Kidney (tissue), 14 donors: ENCODE results near the gene FOXC2. TPM values are rescaled to one million over a fixed set of nuclear protein-coding genes. Genes with fewer than 3 reads are reported as not detected.

Source experiments
- DNase-seq, 5 donors: peaks; one replicate each; pipeline ENCODE4 v3.0.0-alpha.2; 2013 to 2020
- FAIRE-seq: peaks from 2 replicates; lab custom pipeline; 2012; peaks lifted over from hg19 to GRCh38; lab: Jason Lieb, UNC
- H3K27ac ChIP-seq, 2 donors: one replicate each; pipeline ENCODE4 v1.7.0; 2013; ENCODE audit warnings: low read depth in 2 of 2, low read length in 2 of 2, inconsistent platforms in 1 of 2
- H3K27me3 ChIP-seq: one replicate; pipeline ENCODE4 v1.7.1; 2013; ENCODE audit warnings: low read length, inconsistent platforms; ENCODE audit not compliant: control insufficient read depth, insufficient read depth
- H3K36me3 ChIP-seq, 3 donors: one replicate each; pipeline versions ENCODE4 v1.7.0 to v1.7.1; 2013; ENCODE audit warnings: low read length in 3 of 3, control low read depth in 1 of 3, inconsistent platforms in 1 of 3; ENCODE audit not compliant: insufficient read depth in 3 of 3, control insufficient read depth in 2 of 3
- H3K4me1 ChIP-seq, 3 donors: one replicate each; pipeline versions ENCODE4 v1.7.0 to v1.7.1; 2013; ENCODE audit warnings: low read length in 3 of 3, inconsistent platforms in 1 of 3, low read depth in 1 of 3; ENCODE audit not compliant: control insufficient read depth in 2 of 3, insufficient read depth in 2 of 3
- H3K4me3 ChIP-seq, 3 donors: one replicate each; pipeline versions ENCODE4 v1.7.0 to v1.8.1; 2013; ENCODE audit warnings: low read length in 3 of 3, control low read depth in 1 of 3, inconsistent platforms in 1 of 3
- H3K9ac ChIP-seq, 3 donors: one replicate each; pipeline versions ENCODE4 v1.7.0 to v1.7.1; 2013; ENCODE audit warnings: low read length in 3 of 3, control low read depth in 1 of 3, inconsistent platforms in 1 of 3
- H3K9me3 ChIP-seq, 3 donors: one replicate each; pipeline versions ENCODE4 v1.7.0 to v1.7.1; 2013; ENCODE audit warnings: low read length in 3 of 3, control low read depth in 1 of 3, inconsistent platforms in 1 of 3; ENCODE audit not compliant: control insufficient read depth in 2 of 3, insufficient read depth in 1 of 3
- CTCF ChIP-seq: IDR thresholded peaks from 3 replicates; pipeline ENCODE4 v1.5.1; 2012; ENCODE audit warnings: mild to moderate bottlenecking, moderate library complexity, borderline replicate concordance; ENCODE audit not compliant: insufficient read depth; ENCODE audit errors: extremely low read depth
- intact Hi-C: fragments of 100-400 bp; cut with DNase I; formaldehyde crosslinking; loops from one replicate; pipeline ENCODE4 v1.11.1; 2022
- polyA plus RNA-seq: library from polyadenylated mRNA; stranded (reverse); fragments of 350-450 nt; fragmentation: Illumina TruSeq; extraction: RNeasy Lipid Tissue Mini Kit (QIAGEN cat#74804); gene quantifications from one replicate; pipeline ENCODE4 v1.2.3, GENCODE V29; 2014; ENCODE audit warnings: low read depth, low replicate concordance; ENCODE audit not compliant: insufficient read depth
- total RNA-seq: library from RNA; stranded (reverse); fragmentation: NEBNext Ultra II Directional; extraction: Animal tissue kit (Norgen Biotek cat#: 25700); gene quantifications from one replicate; pipeline ENCODE4 v1.2.1, GENCODE V29; 2021
- donor health status: control.
- donor health status: control.
- donor health status: control.
- donor health status: control.
- donor health status: control.
- donor health status: DM: yes; HTN: yes; CAD: no.
- donor health status: Normal renal cell carcinoma (clear cell type).

FOXC2 gene
- total and polyA plus RNA-seq, 2 donors from 2014 or later = 3.8 to 6.3 TPM

GRCh38 chr16:86517652-86518258 is 48.9 kb upstream of the FOXC2 start:
- H3K4me1 ChIP-seq = peaks cover 0 to 3% (median 0%) of the 10 kb centered on the region in 3 donors
- intact Hi-C loops = loop anchor here (5.0 to 10.0 kb wide), 2 partner anchors 445 to 703 kb away; no protein-coding TSS in a partner anchor
- H3K9ac ChIP-seq = no peak overlapping the region
- peak; percentile 87 for TF ChIP-seq CTCF
- no peak overlapping the region for H3K27ac ChIP-seq
- no peak overlapping the region for H3K4me3 ChIP-seq
- DNase-seq (peak; percentile 79 to 86 (median 84)), FAIRE-seq (no peak)
- peaks cover 55% of the 10 kb centered on the region for H3K27me3 ChIP-seq
- H3K36me3 ChIP-seq = no peaks in the 10 kb centered on the region
- no peaks in the 10 kb centered on the region for H3K9me3 ChIP-seq

DNA sequence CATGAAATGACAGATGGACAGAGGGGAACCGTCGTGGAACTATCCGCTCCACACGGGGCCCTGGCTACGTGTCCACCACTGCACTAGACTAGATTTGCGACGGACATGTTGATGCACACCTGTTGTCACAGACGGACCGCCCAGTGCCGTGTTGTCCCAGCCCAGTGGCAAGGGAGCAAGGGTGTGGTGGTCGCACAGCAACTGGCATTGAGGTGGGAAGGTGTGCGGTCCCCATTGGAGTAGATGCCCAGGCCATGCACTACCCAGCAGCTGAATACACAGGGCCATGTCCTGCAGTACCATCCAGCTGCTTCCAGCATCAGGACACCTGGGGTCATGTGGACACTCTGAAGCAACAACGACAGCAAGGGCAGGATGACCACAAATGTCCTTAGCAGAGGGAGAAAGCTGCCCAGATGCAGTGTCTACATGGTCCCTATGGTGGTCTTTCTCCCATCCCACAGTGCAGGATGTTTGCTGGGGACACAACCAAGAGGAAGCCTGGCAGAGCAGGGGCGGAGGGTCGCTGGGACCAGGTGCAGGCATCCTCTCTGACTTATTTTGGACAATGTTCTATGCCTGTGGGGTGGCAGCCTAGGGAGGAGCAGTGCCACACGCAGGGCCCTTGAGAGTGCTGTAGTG is 47.5 kb upstream of the FOXC2 start:
- Histone ChIP-seq H3K9me3 (no peaks in the 10 kb centered on the region), H3K27me3 (peaks cover 41% of the 10 kb centered on the region), H3K4me3 (no peak overlapping the region), H3K9ac (no peak overlapping the region), H3K27ac (no peak overlapping the region), H3K36me3 (no peaks in the 10 kb centered on the region), H3K4me1 (peaks cover 0 to 3% (median 0%) of the 10 kb centered on the region in 3 donors)
- peak in 2 of 5 donors; percentile 41 to 63 for DNase-seq
- no peak for TF ChIP-seq CTCF
- intact Hi-C loops = loop anchor here (5.0 to 10.0 kb wide), 2 partner anchors 447 to 704 kb away; no protein-coding TSS in a partner anchor
- no peak for FAIRE-seq

- intact Hi-C loops = loop anchor here (5.0 to 10.0 kb wide), 2 partner anchors 447 to 705 kb away; no protein-coding TSS in a partner anchor
- H3K36me3 ChIP-seq = no peaks in the 10 kb centered on the region
- H3K4me1 ChIP-seq = peaks cover 0 to 3% (median 0%) of the 10 kb centered on the region in 3 donors
- peak overlapping the region in 1 of 3 donors; percentile 34 for H3K9ac ChIP-seq
- peak; percentile 84 for TF ChIP-seq CTCF
- no peak overlapping the region for H3K27ac ChIP-seq
- no peaks in the 10 kb centered on the region for H3K9me3 ChIP-seq
- peak; percentile 63 to 81 (median 74) for DNase-seq
- no peak for FAIRE-seq
- H3K27me3 ChIP-seq = peaks cover 34% of the 10 kb centered on the region
- H3K4me3 ChIP-seq = no peak overlapping the region
Observed at GRCh38 chr16:86519649-86520316, 46.8 kb upstream of the FOXC2 start.
